ENCODE results near the gene SNTG2.

SNTG2 gene

GRCh38 chr2:1283020-1283801, 332.6 kb downstream of the SNTG2 start:
- no peak for DNase-seq (ENCODE audit: low spot score)

- no peak for DNase-seq (ENCODE audit: low spot score)
Measured at GRCh38 chr2:1283871-1284270, 333.2 kb downstream of the SNTG2 start.

- no peak for DNase-seq (ENCODE audit: low spot score)
Measured at GRCh38 chr2:1286929-1287328, 336.3 kb downstream of the SNTG2 start.

- DNase-seq (ENCODE audit: low spot score): no peak
Measured at GRCh38 chr2:1287427-1287826, 336.8 kb downstream of the SNTG2 start.

- no peak for DNase-seq (ENCODE audit: low spot score)
Measured at GRCh38 chr2:1294900-1295299, 344.3 kb downstream of the SNTG2 start.

GRCh38 chr2:1295740-1296139, 345.1 kb downstream of the SNTG2 start:
- no peak for DNase-seq (ENCODE audit: low spot score)

- no peak for DNase-seq (ENCODE audit: low spot score)
Measured at GRCh38 chr2:1297372-1298159, 346.9 kb downstream of the SNTG2 start.

- no peak for DNase-seq (ENCODE audit: low spot score)
Measured at GRCh38 chr2:1299043-1299442, 348.4 kb downstream of the SNTG2 start.

GRCh38 chr2:1300284-1300683, 349.6 kb downstream of the SNTG2 start:
- no peak for DNase-seq (ENCODE audit: low spot score)

GRCh38 chr2:1301056-1301455, 350.4 kb downstream of the SNTG2 start:
- DNase-seq (ENCODE audit: low spot score): no peak

- no peak for DNase-seq (ENCODE audit: low spot score)
Measured at GRCh38 chr2:1305342-1306013, 354.8 kb downstream of the SNTG2 start.

GRCh38 chr2:1306014-1306686, 355.5 kb downstream of the SNTG2 start:
- no peak for DNase-seq (ENCODE audit: low spot score)

GRCh38 chr2:1306687-1307516, 356.3 kb downstream of the SNTG2 start:
- no peak for DNase-seq (ENCODE audit: low spot score)

GRCh38 chr2:1307670-1308069, 357.0 kb downstream of the SNTG2 start:
- no peak for DNase-seq (ENCODE audit: low spot score)

GRCh38 chr2:1308678-1309077, 358.0 kb downstream of the SNTG2 start:
- DNase-seq (ENCODE audit: low spot score): no peak

GRCh38 chr2:1309507-1309906, 358.9 kb downstream of the SNTG2 start:
- DNase-seq (ENCODE audit: low spot score): no peak

GRCh38 chr2:1310202-1310601, 359.6 kb downstream of the SNTG2 start:
- DNase-seq (ENCODE audit: low spot score): no peak

- no peak for DNase-seq (ENCODE audit: low spot score)
Measured at GRCh38 chr2:1310866-1311265, 360.2 kb downstream of the SNTG2 start.

GRCh38 chr2:1313240-1313924, 362.7 kb downstream of the SNTG2 start:
- DNase-seq (ENCODE audit: low spot score): no peak

GRCh38 chr2:1314254-1314653, 363.6 kb downstream of the SNTG2 start:
- DNase-seq (ENCODE audit: low spot score): no peak
